ENCODE measurements around the gene SEC61B. TPM values are rescaled to one million over a fixed set of nuclear protein-coding genes. Genes with fewer than 3 reads are reported as not detected.

SEC61B gene
- total and polyA plus RNA-seq, 3 experiments from 2014 or later, result 195 to 433 (median 202) TPM

DNA sequence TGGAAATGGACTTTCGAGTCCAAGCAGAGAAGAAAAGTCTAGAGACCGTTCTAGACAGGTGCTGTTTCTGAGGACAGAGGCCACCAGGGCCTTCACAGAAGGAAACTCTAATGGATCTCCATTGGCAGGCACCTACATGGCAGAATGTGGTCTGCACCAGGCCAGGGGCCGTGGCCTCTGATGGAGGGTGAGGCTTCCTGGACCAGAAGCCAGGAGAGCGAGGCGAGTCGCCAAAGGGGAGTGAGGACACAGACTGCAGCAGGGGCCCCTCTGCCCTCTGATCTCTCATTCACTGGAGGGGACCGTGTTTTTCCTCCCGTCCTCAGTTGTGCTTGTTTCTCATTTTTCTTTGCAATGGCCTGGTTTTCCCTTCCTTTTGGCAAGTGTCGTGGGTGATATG lies 41.4 kb upstream of the SEC61B start:
- peaks cover 9 to 28% (median 16%) of the 10 kb centered on the region in 3 donors for H3K4me1 Mint-ChIP-seq
- peaks cover 6% of the 10 kb centered on the region for H3K4me1 ChIP-seq (ENCODE audit: insufficient read depth, low read length)
- POLR2A ChIA-PET, result no interaction called here
- H3K4me3 Mint-ChIP-seq, result no peak overlapping the region
- H3K36me3 Mint-ChIP-seq, result no peaks in the 10 kb centered on the region
- DNase-seq, result no peak
- no peaks in the 10 kb centered on the region for H3K9me3 Mint-ChIP-seq
- H3K36me3 ChIP-seq (ENCODE audit: insufficient read depth, low read length), result no peaks in the 10 kb centered on the region
- H3K4me3 ChIP-seq (ENCODE audit: low read length), result no peak overlapping the region
- H3K9me3 ChIP-seq (ENCODE audit: low read length), result no peaks in the 10 kb centered on the region
- H3K27me3 Mint-ChIP-seq, result no peaks in the 10 kb centered on the region
- peak overlapping the region in 1 of 8 donors; percentile 60 for H3K27ac Mint-ChIP-seq
- CTCF ChIA-PET, result no interaction called here
- H3K27me3 ChIP-seq (ENCODE audit: insufficient read depth, low read length, poor library complexity, severe bottlenecking), result no peaks in the 10 kb centered on the region
- no peak overlapping the region for H3K27ac ChIP-seq (ENCODE audit: low read depth, low read length)

DNA sequence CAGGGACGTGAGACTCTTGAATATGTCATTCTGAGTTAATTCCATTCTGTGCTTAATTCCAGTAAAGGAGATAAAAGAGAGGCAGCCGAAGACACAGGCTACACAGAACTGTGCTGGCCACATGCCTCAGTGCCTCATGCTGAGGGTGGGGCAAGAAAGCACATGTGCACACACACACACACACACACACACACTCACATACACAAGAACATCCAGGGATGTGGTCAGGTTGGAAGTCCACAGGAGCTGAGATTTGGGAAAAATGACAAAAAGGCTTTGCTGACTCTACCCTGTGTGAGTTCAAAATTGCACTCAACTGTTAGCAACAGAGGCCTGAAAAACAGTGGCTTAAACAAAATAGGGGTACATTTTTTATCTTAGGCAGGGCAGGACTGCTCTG lies 40.9 kb upstream of the SEC61B start:
- no peaks in the 10 kb centered on the region for H3K27me3 ChIP-seq (ENCODE audit: insufficient read depth, low read length, poor library complexity, severe bottlenecking)
- H3K4me3 ChIP-seq (ENCODE audit: low read length), result no peak overlapping the region
- Mint-ChIP-seq H3K4me1 (peaks cover 9 to 28% (median 16%) of the 10 kb centered on the region in 3 donors), H3K27me3 (peaks cover 0 to 2% of the 10 kb centered on the region in 2 donors), H3K4me3 (no peak overlapping the region), H3K36me3 (no peaks in the 10 kb centered on the region), H3K27ac (peak overlapping the region in 2 of 8 donors; percentile 60 to 80), H3K9me3 (no peaks in the 10 kb centered on the region)
- H3K36me3 ChIP-seq (ENCODE audit: insufficient read depth, low read length), result no peaks in the 10 kb centered on the region
- H3K4me1 ChIP-seq (ENCODE audit: insufficient read depth, low read length), result peaks cover 6% of the 10 kb centered on the region
- CTCF ChIA-PET, result no interaction called here
- H3K9me3 ChIP-seq (ENCODE audit: low read length), result no peaks in the 10 kb centered on the region
- DNase-seq, result no peak
- H3K27ac ChIP-seq (ENCODE audit: low read depth, low read length), result no peak overlapping the region
- POLR2A ChIA-PET, result no interaction called here

DNA sequence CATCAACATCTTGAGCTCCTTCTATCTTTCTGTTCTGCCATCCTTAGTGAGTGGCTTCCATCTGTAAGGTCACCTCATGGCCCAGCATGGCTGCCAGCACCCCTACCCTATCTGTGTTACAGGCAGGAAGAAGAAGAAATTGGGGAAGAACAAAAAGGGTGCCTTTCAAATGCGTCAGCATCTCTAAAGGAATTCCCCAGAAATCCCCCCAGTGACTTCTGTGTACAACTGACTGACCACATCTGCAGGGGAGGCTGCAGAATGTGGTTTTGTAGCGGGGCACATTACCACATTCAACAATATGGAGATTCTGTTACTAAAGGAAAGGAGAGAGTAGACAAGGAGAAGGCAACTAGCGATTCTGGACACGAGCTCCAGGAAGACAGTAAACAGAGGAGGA lies 40.5 kb upstream of the SEC61B start:
- H3K27ac ChIP-seq (ENCODE audit: low read depth, low read length), result no peak overlapping the region
- Mint-ChIP-seq H3K4me1 (peaks cover 9 to 28% (median 16%) of the 10 kb centered on the region in 3 donors), H3K4me3 (no peak overlapping the region), H3K27ac (peak overlapping the region in 2 of 8 donors; percentile 34 to 56), H3K36me3 (no peaks in the 10 kb centered on the region), H3K9me3 (no peaks in the 10 kb centered on the region), H3K27me3 (peaks cover 0 to 2% of the 10 kb centered on the region in 2 donors)
- no peaks in the 10 kb centered on the region for H3K9me3 ChIP-seq (ENCODE audit: low read length)
- peaks cover 6% of the 10 kb centered on the region for H3K4me1 ChIP-seq (ENCODE audit: insufficient read depth, low read length)
- CTCF ChIA-PET, result no interaction called here
- no peaks in the 10 kb centered on the region for H3K36me3 ChIP-seq (ENCODE audit: insufficient read depth, low read length)
- POLR2A ChIA-PET, result no interaction called here
- peak in 1 of 5 donors; percentile 17 for DNase-seq
- H3K4me3 ChIP-seq (ENCODE audit: low read length), result no peak overlapping the region
- no peaks in the 10 kb centered on the region for H3K27me3 ChIP-seq (ENCODE audit: insufficient read depth, low read length, poor library complexity, severe bottlenecking)

DNA sequence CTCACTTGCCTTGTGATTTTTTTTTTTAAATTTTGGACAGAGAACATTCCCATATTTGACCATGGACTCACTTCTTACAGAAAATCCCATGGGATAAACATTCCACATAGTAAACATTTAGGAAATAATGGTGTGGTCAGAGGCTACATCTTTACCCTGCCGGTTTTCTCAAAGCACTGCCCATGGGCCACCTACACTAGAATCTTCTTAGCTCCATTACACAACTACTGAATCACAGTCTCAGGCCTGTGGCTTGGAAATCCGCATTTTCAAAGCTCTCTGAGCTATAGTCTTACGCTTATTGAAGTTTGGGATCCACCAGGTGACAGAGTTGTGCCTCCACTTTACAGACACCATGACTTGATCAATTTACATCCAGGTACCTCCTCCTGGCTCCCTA lies 39.7 kb upstream of the SEC61B start:
- H3K27ac ChIP-seq (ENCODE audit: low read depth, low read length), result no peak overlapping the region
- H3K4me1 ChIP-seq (ENCODE audit: insufficient read depth, low read length), result peaks cover 6% of the 10 kb centered on the region
- H3K27me3 Mint-ChIP-seq, result peaks cover 0 to 2% of the 10 kb centered on the region in 2 donors

DNA sequence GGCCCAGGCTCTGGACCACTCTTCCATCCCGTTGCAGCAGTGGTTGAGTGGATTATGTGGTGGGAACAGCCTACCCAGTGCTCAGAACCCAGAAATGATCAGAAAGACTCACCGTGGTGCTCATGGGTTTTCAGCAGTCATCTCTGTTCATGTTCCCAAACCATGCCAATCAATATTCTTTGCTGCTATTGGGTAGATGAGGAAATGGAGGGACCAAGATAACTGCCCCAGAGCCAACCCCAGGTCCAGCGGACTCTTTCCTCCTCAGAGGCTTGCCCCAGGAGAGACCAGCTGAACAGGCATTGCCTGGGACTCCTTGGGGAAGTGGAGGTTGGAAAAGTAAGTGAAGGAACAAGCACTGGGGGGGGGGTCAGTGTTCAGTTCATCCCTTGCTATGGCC lies 38.5 kb upstream of the SEC61B start:
- no peaks in the 10 kb centered on the region for H3K9me3 Mint-ChIP-seq
- H3K4me3 Mint-ChIP-seq, result no peak overlapping the region
- peaks cover 0 to 6% of the 10 kb centered on the region in 2 donors for H3K27me3 Mint-ChIP-seq
- no peaks in the 10 kb centered on the region for H3K36me3 Mint-ChIP-seq
- H3K36me3 ChIP-seq (ENCODE audit: insufficient read depth, low read length), result no peaks in the 10 kb centered on the region
- no peaks in the 10 kb centered on the region for H3K27me3 ChIP-seq (ENCODE audit: insufficient read depth, low read length, poor library complexity, severe bottlenecking)
- DNase-seq, result no peak
- H3K4me1 ChIP-seq (ENCODE audit: insufficient read depth, low read length), result peaks cover 6% of the 10 kb centered on the region
- H3K27ac ChIP-seq (ENCODE audit: low read depth, low read length), result no peak overlapping the region
- H3K27ac Mint-ChIP-seq, result no peak overlapping the region
- POLR2A ChIA-PET, result interaction anchor here (0.6 kb wide), 1 partner anchor 450 kb away, joined by 4 read pairs; no protein-coding TSS in a partner anchor
- peaks cover 9 to 28% (median 16%) of the 10 kb centered on the region in 3 donors for H3K4me1 Mint-ChIP-seq
- no peak overlapping the region for H3K4me3 ChIP-seq (ENCODE audit: low read length)
- no peaks in the 10 kb centered on the region for H3K9me3 ChIP-seq (ENCODE audit: low read length)
- CTCF ChIA-PET, result interaction anchor here (1.0 to 2.9 kb wide), 8 partner anchors 14 to 206 kb away, joined by 3 to 13 read pairs (median 3); no protein-coding TSS in a partner anchor

More for the DNA sequence above, 39.7 kb upstream of the SEC61B start:
- CTCF ChIA-PET, result interaction anchor here (0.9 to 1.3 kb wide), 5 partner anchors 9 to 184 kb away, joined by 3 to 4 read pairs (median 3); no protein-coding TSS in a partner anchor
- Histone ChIP-seq H3K9me3 (ENCODE audit: low read length) (no peaks in the 10 kb centered on the region), H3K27me3 (ENCODE audit: insufficient read depth, low read length, poor library complexity, severe bottlenecking) (no peaks in the 10 kb centered on the region), H3K36me3 (ENCODE audit: insufficient read depth, low read length) (no peaks in the 10 kb centered on the region), H3K4me3 (ENCODE audit: low read length) (no peak overlapping the region)
- H3K4me3 Mint-ChIP-seq, result no peak overlapping the region
- H3K36me3 Mint-ChIP-seq, result no peaks in the 10 kb centered on the region
- H3K9me3 Mint-ChIP-seq, result no peaks in the 10 kb centered on the region
- DNase-seq, result no peak
- H3K27ac Mint-ChIP-seq, result peak overlapping the region in 1 of 8 donors; percentile 23
- POLR2A ChIA-PET, result no interaction called here
- peaks cover 9 to 28% (median 16%) of the 10 kb centered on the region in 3 donors for H3K4me1 Mint-ChIP-seq

DNA sequence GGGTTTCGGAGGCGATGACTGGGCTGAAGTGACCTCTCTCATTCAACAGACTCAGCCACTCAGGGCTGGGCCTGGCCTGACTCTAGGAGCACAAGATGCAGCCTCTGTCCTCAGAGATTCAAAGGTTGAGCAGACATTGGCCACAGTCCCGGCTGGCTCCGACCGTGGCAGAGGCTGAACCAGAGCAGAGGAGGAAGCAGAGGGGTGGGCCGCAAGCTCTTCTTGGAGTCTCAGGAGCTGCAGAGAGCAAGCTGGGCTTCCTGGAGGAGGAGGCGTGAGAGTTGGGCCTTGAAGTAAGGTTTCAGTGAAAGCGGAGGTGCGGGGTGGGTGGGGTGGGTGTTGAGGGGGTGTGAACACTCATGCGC lies 38.0 kb upstream of the SEC61B start:
- Mint-ChIP-seq H3K36me3 (no peaks in the 10 kb centered on the region), H3K27me3 (peaks cover 0 to 6% of the 10 kb centered on the region in 2 donors), H3K27ac (peak overlapping the region in 4 of 8 donors; percentile 73 to 82 (median 78)), H3K4me3 (peak overlapping the region in 3 of 7 donors; percentile 32 to 57 (median 35)), H3K9me3 (no peaks in the 10 kb centered on the region), H3K4me1 (peaks cover 9 to 28% (median 16%) of the 10 kb centered on the region in 3 donors)
- DNase-seq, result no peak
- H3K9me3 ChIP-seq (ENCODE audit: low read length), result no peaks in the 10 kb centered on the region
- H3K27me3 ChIP-seq (ENCODE audit: insufficient read depth, low read length, poor library complexity, severe bottlenecking), result no peaks in the 10 kb centered on the region
- ChIA-PET CTCF (interaction anchor here (0.7 to 2.9 kb wide), 18 partner anchors 11 to 1035 kb away, joined by 3 to 13 read pairs (median 4); partner anchors contain the start of genes ALG2 and SEC61B), POLR2A (no interaction called here)
- H3K4me3 ChIP-seq (ENCODE audit: low read length), result no peak overlapping the region
- H3K36me3 ChIP-seq (ENCODE audit: insufficient read depth, low read length), result no peaks in the 10 kb centered on the region
- H3K4me1 ChIP-seq (ENCODE audit: insufficient read depth, low read length), result peaks cover 6% of the 10 kb centered on the region
- no peak overlapping the region for H3K27ac ChIP-seq (ENCODE audit: low read depth, low read length)

DNA sequence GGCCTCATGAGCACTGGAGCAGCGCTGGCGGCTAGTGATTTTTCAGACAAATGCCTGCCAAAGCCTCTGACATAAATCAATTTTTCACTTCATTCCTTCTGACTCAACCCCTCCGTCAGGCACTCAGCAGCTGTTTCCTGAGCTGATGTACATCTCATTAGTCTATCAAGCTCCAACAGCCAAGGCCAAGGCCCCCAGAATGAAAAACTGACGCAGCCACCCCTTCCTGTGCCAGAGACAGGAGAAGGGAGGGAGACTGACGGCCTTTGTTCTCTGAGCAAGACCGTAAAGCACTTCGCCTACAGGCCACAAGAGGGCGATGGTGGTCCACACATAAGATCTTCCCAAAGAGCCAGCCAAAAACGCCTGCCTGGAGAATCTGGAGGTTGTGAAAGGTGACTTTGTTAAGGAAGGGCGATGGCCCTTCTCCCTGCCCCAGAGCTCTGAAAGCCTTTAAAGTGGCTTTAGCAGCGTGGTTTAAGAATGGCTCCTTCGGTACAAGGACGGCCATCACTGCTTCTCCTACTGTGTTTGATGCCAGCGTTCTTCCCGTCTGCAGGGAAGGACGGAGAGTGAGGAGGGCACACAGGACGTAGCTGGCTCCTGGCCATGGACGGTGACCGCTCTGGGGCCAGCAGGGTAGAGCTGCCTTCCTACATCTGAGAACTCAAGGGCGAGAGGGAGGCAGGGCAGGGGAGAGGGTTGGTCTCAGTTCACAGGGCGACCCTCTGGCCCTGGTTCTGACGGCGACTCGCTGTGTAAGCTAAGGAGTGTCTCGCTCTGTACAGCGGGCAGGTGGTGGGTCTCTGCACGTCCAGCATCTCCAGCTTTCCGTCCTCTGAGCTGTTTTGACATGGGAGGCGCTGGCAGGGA lies 37.4 kb upstream of the SEC61B start:
- CTCF ChIA-PET, result interaction anchor here (0.7 to 2.9 kb wide), 21 partner anchors 10 to 1034 kb away, joined by 3 to 13 read pairs (median 4); partner anchors contain the start of genes ALG2 and SEC61B
- Histone ChIP-seq H3K9me3 (ENCODE audit: low read length) (no peaks in the 10 kb centered on the region), H3K36me3 (ENCODE audit: insufficient read depth, low read length) (no peaks in the 10 kb centered on the region), H3K27me3 (ENCODE audit: insufficient read depth, low read length, poor library complexity, severe bottlenecking) (no peaks in the 10 kb centered on the region), H3K4me1 (ENCODE audit: insufficient read depth, low read length) (peaks cover 6% of the 10 kb centered on the region), H3K4me3 (ENCODE audit: low read length) (peak overlapping the region; percentile 30), H3K27ac (ENCODE audit: low read depth, low read length) (no peak overlapping the region)
- DNase-seq, result peak; percentile 62 to 82 (median 66)
- no peaks in the 10 kb centered on the region for H3K9me3 Mint-ChIP-seq
- H3K27me3 Mint-ChIP-seq, result peaks cover 5 to 8% of the 10 kb centered on the region in 2 donors
- peak overlapping the region in 5 of 8 donors; percentile 73 to 82 (median 79) for H3K27ac Mint-ChIP-seq
- POLR2A ChIA-PET, result no interaction called here
- H3K4me3 Mint-ChIP-seq, result peak overlapping the region in 4 of 7 donors; percentile 23 to 58 (median 56)
- peaks cover 9 to 28% (median 16%) of the 10 kb centered on the region in 3 donors for H3K4me1 Mint-ChIP-seq
- H3K36me3 Mint-ChIP-seq, result no peaks in the 10 kb centered on the region

DNA sequence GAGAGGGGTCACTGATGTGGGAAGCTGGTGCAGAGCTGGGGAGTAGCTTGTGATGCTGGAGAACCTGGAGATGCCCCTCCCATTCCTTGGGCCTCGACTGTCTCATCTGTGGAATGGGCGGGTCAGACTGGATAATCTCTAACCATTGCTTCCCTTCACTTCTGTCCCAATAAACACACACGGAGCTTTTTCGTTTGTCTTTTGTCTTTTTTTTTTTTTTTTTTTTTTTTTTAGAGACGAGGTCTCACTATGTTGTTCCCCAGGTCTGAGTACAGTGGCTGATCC lies 36.8 kb upstream of the SEC61B start:
- ChIA-PET CTCF (interaction anchor here (0.7 to 2.9 kb wide), 16 partner anchors 10 to 1034 kb away, joined by 3 to 13 read pairs (median 4); partner anchors contain the start of genes ALG2 and SEC61B), POLR2A (no interaction called here)
- H3K36me3 Mint-ChIP-seq, result no peaks in the 10 kb centered on the region
- H3K27ac Mint-ChIP-seq, result peak overlapping the region in 1 of 8 donors; percentile 27
- no peak for DNase-seq
- H3K27me3 Mint-ChIP-seq, result peaks cover 6 to 9% of the 10 kb centered on the region in 2 donors
- peaks cover 9 to 28% (median 16%) of the 10 kb centered on the region in 3 donors for H3K4me1 Mint-ChIP-seq
- Histone ChIP-seq H3K9me3 (ENCODE audit: low read length) (no peaks in the 10 kb centered on the region), H3K4me1 (ENCODE audit: insufficient read depth, low read length) (peaks cover 6% of the 10 kb centered on the region), H3K36me3 (ENCODE audit: insufficient read depth, low read length) (no peaks in the 10 kb centered on the region), H3K4me3 (ENCODE audit: low read length) (no peak overlapping the region), H3K27ac (ENCODE audit: low read depth, low read length) (no peak overlapping the region), H3K27me3 (ENCODE audit: insufficient read depth, low read length, poor library complexity, severe bottlenecking) (no peaks in the 10 kb centered on the region)
- peak overlapping the region in 1 of 7 donors; percentile 23 for H3K4me3 Mint-ChIP-seq
- no peaks in the 10 kb centered on the region for H3K9me3 Mint-ChIP-seq
